Amniotic stem cell (primary cell): ENCODE measurements around the gene NBPF20.
A peak's percentile ranks its signal among the peaks of the same experiment; 100 is the strongest.
"Not testable (repeated sequence)": the region's sequence is repeated elsewhere in the genome, so short reads cannot be mapped to it uniquely, and the experiment has no call there.

ENCODE experiments used
- DNase-seq: peaks from one replicate; lab custom pipeline; 2025; lab: John Stamatoyannopoulos, UW

Gene NBPF20, protein sequence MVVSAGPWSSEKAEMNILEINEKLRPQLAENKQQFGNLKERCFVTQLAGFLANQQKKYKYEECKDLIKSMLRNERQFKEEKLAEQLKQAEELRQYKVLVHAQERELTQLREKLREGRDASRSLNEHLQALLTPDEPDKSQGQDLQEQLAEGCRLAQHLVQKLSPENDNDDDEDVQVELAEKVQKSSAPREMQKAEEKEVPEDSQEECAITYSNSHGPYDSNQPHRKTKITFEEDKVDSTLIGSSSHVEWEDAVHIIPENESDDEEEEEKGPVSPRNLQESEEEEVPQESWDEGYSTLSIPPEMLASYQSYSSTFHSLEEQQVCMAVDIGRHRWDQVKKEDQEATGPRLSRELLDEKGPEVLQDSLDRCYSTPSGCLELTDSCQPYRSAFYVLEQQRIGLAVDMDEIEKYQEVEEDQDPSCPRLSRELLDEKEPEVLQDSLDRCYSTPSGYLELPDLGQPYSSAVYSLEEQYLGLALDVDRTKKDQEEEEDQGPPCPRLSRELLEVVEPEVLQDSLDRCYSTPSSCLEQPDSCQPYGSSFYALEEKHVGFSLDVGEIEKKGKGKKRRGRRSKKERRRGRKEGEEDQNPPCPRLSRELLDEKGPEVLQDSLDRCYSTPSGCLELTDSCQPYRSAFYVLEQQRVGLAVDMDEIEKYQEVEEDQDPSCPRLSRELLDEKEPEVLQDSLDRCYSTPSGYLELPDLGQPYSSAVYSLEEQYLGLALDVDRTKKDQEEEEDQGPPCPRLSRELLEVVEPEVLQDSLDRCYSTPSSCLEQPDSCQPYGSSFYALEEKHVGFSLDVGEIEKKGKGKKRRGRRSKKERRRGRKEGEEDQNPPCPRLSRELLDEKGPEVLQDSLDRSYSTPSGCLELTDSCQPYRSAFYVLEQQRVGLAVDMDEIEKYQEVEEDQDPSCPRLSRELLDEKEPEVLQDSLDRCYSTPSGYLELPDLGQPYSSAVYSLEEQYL (N-terminal part only)

DNA sequence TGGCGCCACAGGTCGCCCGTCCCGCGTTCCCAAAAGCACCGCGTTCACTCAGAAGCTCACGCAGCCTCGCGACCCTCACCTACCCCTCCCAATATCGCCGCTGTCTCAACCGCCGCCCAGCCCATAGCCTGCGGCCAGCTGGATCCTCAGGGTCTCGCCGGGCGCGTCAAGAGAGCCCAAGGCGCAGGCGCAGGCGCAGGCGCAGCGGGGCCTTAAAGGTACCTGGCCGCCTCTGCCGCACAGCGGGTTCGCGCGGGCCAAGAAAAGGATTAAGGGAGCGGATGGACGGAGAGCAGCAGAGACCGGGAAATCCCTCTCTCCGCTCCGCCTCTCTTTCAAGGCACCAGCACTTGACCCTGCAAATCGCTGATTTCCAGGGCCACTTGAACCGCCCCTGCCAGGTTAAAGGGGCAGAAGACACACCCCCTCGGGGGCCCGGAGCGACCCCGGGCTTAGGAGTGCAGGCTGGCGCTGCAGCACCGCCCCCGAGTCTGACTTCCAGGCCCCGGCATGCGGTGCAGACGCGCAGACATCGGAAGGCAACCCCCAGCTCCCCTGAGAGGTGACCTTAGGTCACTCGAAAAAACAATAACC lies at the start of gene NBPF20:
TSS of gene NBPF20 (minus strand) at position 168 of the 594 bp plus-strand sequence. CDS start 20,331 bp downstream, outside the sequence.
- DNase-seq, result peak; percentile 28

DNA sequence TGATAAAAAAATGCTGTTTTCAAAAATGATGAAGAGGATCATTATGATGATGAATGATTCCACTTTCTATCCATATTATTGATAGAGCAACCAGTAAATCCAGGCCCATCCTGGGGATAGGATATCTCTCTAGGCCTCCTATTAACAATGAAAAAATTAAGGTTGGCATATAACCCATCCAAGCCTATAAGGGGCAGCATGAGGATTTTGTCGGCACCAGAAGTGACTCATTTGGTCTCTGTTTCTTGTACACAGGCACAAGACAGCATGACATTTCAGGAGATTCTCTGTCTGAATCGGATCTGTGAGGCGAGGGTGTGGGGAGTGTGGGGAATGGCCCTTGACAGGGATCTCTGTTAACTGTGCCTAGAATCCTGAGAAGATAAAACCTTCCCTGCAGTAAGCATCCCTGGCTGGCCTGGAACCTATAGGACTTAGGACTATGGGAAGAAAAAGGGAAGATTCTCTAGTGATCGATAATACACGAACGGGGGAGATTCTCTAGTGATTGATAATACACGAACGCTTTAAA lies 49.5 kb upstream of the NBPF20 start:
- not testable (repeated sequence) for DNase-seq

DNA sequence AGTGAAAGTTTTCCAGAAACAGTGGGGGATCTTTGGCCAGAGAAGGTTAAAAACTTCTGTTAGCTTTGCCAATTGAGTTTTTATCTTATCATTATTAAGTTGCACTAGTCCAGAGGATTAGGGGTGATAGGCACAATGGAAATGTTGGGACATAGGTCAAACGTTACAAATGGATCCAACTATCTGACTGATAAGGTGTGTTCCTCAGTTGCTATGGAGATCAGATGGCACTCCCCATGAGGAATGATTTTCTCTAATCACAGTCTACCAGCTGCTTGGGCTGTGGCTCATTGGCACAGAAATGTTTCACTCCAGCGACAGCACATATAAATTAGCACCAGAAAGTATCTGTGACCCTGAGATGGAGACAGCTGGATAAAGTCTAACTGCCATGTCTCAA lies 47.3 kb upstream of the NBPF20 start:
- not testable (repeated sequence) for DNase-seq

DNA sequence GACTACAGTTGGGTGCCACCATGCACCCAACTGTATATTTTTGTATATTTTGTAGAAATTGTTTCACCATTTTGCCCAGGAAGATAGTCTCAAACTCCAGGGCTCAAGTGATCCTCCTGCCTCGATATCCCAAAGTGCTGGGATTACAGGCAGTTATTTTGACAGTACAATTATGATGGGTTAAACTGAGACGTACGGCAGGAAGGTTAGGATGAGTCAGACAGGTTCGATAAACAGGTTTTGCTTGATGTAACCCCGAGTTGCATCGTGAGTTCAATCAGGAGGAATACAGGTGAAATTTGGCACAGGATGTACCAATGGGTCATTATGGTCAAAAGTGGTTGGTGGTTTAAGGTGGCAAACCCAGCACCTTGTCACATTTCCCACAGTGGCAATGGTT lies 46.0 kb upstream of the NBPF20 start:
- not testable (repeated sequence) for DNase-seq

DNA sequence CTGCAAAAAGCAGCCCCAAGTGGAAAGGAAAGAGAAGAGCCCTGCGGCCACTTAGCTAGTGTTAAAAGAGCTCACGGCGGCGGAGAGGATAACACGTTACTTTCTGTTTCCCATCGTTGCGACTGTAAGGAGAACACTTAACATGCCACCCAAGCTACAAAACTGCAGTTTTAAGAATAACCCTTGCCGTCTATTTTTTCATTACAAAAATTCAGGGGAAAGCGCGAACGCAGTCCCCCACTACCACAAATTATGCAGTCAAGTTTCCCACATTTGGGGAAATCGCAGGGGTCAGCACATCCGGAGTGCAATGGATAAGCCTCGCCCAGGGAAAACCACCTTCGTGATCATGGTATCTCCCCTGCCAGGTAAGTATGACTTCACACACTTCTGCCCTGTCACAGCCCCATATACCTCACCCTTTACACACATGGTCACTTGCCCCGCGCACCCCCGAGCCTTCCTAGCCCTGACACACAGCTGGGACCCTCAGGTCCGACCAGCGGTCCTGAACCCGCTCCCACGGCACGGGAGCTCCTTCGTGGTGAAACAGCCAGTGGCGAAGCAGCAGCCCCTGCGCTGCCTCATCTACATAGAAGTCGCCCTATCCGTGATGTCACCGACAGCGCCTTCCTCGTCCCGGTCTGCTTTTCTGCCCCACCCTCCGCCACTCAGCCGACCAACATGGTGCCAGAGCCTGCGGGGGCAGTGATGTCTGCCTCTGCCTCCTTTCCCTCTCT lies 40.2 kb upstream of the NBPF20 start:
- peak; percentile 56 for DNase-seq

DNA sequence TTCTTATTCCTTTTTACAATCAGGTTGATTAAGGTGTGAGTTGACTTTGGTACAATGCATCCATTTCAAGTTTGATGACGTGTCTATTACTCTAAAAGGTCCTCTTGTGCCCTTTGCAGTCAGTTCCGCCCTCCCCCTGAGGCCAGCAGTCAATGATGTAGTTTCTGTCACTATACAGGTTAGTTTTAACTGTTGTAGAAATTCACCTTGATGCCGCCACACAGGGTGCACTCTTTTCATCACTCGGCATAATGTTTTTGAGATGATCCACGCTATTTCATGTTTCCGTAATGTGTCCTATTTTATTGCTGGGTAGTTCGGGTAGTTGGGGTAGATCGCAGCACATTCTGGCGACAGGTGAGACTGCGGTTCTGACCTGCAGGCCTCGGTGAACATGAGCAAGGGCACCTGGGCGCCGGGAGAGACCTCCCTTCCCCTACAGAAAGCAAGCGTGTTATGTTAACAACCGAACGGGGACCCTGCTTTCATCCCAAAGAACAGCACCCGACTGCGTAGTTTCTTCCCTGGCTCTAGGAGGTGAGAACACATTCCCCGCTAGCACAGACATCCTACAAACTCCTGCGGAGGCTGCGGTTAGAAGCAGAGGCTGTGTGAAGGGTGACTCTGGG lies 39.4 kb upstream of the NBPF20 start:
- DNase-seq, result not testable (repeated sequence)

DNA sequence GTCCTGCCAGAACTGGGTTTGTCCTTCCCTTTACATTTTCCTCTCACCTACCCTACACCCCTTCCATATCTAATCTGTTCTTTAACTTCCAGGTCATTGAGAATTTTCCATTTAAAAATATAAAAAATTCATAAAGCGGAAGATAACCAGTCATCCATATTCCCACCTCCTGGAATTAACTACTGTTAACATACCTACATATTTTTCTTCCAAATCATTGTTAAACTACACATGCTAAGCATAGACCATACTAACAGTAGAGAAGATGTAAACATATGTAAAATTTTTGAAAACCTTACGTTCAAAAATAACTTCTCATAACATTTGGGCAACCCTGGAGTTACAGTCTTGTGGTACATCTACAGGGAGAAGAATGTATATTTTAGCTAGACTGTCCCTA lies 38.6 kb upstream of the NBPF20 start:
- DNase-seq, result not testable (repeated sequence)

DNA sequence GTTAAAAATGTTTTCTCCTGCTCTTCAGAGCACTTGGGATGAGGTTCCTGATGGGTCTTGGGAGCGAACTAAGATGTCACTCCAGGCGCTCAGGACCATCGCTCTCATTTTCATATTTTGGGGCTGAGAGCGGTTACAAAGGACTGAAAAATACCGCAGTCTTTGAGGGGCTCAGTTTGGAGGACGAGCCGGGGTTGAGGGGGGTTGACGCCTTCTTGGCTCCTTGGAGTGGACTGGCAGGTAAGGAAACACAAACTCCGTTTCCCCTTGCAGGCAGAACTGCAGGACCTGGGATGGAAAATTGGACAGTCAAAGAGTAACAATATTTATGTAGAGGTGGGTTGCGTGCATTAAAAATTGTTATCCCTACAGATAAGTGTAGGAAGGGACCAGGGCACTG lies 35.3 kb upstream of the NBPF20 start:
- DNase-seq, result not testable (repeated sequence)

DNA sequence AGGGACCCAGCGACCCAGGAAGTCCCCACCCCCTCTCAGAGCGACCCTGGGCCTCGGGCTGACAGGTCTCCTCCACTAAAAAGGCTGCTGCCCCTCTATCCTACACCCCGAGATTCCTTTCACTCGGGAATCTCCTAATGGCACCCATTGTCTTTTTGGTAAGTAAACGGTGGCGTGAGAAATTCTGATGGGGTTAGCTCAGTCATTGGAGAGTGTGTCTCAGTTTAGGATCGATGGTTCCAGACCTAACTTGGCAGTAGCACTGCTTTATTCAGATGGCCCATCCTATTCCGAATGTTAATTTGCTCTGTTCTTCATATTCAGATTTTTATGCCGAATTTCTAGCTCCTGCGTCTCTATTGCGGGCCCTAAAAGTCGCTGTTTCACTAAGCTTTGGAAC lies 34.6 kb upstream of the NBPF20 start:
- DNase-seq, result not testable (repeated sequence)

DNA sequence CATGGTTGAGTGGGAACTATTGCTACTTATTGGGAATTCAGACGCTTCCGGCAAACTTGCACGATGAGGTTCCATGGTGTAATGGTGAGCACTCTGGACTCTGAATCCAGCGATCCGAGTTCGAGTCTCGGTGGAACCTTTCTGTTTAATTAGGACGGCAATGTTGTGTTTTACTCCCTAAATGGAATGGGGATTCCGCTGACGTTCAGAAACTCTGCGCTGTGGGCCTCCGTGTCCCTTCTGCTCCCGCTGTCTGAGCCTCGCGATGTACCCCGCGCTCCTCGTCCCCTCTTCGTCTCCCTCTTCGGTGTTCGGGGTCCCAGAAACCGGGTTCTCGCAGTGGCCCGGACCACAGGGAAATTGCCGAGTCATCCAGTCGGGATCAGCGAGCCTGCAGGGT lies 34.2 kb upstream of the NBPF20 start:
- not testable (repeated sequence) for DNase-seq

DNA sequence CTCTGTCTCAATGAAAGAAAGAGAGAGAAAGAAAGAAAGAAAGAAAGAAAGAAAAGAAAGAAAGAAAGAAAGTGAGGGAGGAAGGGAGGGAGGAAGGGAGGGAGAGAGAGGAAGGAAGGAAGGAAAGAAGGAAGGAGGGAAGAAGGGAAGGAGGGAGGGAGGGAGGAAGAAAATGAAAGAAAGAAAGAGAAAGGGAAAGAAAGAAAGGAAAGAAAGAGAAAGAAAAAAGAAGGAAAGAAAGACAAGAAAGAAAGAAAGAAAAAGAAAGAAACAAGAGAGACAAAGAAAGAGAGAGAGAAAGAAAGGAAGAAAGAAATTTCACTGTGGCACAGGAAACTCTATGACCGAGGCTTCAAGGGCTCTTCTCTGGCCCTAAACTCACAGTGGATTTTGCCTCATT lies 33.7 kb upstream of the NBPF20 start:
- DNase-seq, result not testable (repeated sequence)

DNA sequence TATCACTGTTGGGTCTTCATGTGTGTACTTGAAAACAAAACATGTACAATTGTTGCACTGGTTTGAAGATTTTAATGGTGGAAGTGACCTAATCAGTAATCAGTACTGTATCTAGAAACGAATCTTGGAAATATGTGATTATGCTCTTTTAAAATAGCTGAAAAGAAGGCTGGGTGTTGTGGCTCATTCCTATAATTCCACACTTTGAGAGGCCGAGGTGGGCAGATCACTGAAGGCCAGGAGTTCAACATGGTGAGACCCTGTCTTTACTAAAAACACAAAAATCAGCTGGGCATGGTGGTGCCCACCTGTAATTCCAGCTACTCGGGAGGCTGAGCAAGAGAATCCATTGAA lies 29.4 kb upstream of the NBPF20 start:
- DNase-seq, result not testable (repeated sequence)

DNA sequence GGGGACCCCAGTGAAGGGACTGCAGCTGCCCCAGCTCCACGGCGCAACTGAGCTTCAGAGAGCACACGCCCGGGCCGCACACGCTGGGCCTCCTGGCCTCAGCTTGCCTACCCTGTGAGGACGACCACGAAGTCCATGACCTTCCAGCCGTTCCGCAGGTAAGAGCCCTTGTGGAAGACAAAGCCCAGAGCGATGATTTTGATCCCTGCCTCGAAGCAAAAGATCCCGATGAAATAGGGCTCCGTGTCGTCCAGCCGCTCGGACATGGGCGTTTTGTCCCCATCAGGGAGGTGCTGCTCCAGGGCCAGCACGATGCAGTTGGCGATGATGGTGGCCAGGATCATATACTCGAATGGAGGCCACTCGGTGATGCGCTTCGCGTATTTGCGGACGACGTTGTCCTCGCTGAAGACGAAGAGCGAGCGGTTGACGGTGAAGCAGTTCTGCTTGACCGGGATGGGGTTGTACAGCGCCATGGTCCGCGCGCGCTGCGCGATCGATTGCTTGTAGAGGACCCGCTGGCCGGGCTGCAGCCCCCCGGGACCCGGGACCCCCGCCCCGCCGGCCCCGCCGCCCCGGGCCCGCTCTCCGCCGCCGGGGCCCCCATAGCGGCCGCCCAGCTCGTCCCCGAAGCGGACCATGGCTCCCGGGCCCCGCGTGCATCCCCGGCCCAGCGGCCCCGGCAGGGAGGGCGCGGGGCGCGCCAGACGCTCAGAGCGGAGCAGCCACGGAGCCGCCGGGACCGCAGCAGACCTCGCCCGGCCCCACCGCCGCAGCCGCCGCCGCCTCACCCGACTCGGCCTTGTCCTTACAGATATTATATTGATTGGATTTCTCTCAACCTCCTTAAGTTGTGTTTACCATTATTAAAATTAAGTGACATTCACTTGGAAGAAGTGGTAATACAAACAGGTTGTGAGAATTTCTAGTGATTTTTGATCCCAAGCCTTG lies 28.7 kb upstream of the NBPF20 start:
- not testable (repeated sequence) for DNase-seq

DNA sequence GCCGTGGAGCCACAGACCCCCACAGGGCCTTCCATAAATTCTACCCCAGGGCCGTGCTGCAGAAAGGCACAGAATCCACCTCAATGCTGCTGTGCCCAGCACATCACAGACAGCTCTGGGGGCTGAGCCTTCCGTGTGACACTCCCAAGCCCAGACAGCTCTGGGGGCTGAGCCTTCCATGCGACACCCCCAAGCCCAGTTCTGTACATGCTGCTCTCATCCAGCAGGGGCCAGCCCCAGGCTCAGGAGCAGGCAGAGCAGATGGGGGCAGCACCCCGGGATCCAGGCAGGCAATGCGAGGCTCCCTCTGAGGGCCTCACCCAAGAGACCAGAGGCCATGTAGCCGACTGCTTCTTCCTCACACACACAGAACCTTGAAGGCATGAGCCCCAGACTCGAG lies 27.1 kb upstream of the NBPF20 start:
- not testable (repeated sequence) for DNase-seq

DNA sequence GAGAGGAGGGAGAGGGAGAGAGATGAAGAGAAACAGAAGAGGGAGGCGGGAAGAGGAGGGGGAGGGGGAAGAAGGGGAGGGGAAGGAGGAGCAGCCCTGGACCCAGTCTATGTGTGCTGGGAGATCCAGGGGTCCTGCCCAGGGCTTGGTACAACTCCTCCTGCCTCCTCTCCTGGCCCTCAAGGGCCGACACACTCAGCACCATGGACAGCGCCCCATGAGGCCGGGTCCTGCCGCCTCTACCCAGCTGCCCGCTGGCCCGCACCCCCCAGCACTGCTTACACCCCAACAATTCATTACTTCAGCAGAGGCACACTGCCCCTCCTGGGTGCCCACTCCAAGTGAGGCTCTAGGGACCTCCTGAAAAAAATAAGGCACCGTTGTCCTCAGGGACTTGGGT lies 26.5 kb upstream of the NBPF20 start:
- DNase-seq, result not testable (repeated sequence)

DNA sequence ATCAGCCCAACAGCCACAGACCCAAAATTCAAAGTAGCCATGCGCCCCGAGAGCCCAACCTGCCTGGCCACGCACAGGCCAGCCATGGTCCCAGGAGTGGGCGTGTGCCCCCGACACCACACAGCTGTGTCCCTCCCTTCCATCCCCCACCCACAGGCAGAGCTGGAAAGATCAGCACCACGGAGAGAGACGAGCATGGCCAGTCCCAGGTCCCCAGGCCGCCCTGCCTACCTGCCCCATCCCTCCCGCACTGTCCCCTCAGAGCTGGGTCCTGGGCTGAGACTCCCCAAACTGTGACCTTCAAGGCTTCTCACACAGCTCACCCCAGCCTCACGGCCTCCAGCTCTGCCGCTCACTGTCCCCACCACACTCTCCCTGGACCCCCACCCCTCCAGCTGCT lies 19.8 kb upstream of the NBPF20 start:
- not testable (repeated sequence) for DNase-seq

DNA sequence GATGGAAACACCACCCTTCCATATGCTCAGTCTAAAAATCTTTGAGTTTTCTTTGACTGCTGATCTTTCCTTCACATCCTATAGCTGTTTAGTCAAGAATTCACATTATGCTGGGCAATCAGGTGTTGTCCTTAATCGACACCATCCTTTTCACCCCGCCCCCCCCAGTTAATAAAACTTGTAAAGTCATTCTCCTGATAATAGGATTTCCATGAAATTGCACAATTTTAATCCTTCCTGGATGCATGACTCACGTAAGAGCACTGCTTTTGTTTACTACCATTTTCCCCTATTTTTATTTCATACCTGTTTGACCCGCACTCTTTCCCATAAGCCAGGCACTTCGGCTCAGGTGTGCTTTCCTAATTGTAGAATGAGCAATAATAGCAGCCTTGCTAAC lies 16.9 kb upstream of the NBPF20 start:
- DNase-seq, result not testable (repeated sequence)

DNA sequence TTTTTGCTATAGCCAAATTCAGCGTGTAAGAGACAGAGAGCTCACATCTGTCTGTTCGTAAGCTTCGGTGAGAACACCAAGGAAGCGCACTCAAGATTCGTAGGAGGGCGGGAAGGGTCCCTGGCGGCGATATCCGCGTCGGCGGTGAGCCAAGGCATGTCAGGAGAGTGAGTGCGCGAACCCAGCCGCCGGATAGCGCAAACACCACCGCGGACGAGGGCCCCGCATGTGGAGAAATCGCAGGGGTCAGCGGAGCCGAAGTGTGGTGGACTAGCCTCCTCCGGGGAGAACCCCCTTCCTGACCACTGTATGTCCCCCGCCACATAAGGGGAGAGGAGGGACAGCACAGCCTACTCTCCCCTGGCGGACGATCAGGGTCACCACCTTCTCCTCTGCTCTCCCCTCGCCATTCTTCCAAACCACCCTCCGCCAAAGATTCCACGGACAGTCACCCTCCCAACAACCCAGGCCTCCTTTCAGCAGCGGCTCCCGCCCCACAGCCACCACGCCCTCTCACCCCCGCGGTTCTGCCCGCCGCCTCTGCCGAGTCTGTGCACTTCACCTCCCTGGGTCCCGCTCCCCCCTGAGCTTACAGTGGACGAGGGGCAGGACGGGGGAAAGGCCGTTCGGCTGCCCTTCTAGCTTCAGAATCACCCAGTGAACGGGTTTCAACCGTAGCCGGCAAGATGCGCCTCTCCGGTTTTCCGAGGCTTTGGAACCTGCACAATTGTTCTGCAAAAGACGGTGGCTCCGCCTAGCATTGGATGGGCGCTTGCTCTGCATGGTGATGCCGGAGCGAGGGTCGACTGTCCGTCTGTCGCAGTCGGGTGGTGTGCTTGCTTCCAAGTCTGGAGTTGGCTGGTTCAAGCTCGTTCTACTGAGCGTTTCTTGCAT lies 6.2 kb upstream of the NBPF20 start:
- not testable (repeated sequence) for DNase-seq

DNA sequence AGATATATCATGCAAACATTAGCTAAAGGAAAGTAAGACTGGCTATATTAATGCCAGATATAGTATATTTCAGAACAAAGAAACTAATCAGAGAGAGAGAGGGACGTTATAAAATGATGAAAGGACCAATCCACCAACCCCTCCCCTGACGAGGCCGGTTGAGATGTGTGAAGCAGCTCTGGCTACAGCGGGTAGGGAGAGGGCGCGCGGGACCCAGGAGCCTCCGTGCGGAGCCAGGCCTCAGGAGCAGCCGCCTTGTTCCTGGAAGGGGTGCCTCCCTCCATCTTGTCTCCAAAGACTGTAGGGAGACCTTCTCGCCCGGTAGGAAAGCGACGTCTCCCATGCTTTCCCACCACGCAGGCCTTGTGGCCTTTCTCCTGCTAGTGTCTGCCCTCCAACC lies 5.4 kb upstream of the NBPF20 start:
- not testable (repeated sequence) for DNase-seq
